GM23338 (cell line): ENCODE measurements around the gene ZBED3. TPM values are rescaled to one million over a fixed set of nuclear protein-coding genes. Genes with fewer than 3 reads are reported as not detected.

Experiments used
- ATAC-seq: fragments of 200-7000 bp; cut with Tn5 transposase; 3 replicates; pipeline ENCODE4 v1.9.1; 2020
- DNase-seq: peaks from one replicate; pipeline ENCODE4 v3.0.0-alpha.2; 2015; ENCODE audit warnings: low spot score
- H2AFZ ChIP-seq: fragments of 200-600 bp; sonication (generic); 2 replicates; pipeline ENCODE4 v1.8.0; 2016; ENCODE audit warnings: antibody characterized with exemption, mild to moderate bottlenecking, moderate library complexity
- H3F3A ChIP-seq: fragments of 200-600 bp; sonication (generic); replicated peaks from 2 replicates; pipeline ENCODE4 v1.8.0; 2017; ENCODE audit warnings: antibody characterized with exemption, mixed run types, low read depth
- H3K27ac ChIP-seq: fragments of 200-600 bp; sonication (generic); 2 replicates; pipeline ENCODE4 v1.6.1; 2016; ENCODE audit warnings: low read depth
- H3K27me3 ChIP-seq: fragments of 200-600 bp; sonication (generic); 2 replicates; pipeline ENCODE4 v1.8.0; 2016; ENCODE audit warnings: mild to moderate bottlenecking, mixed run types, moderate library complexity; ENCODE audit not compliant: insufficient read depth
- H3K36me3 ChIP-seq: fragments of 200-600 bp; sonication (generic); 2 replicates; pipeline ENCODE4 v1.8.0; 2016; ENCODE audit warnings: mild to moderate bottlenecking; ENCODE audit not compliant: insufficient read depth
- H3K4me1 ChIP-seq: fragments of 200-600 bp; sonication (generic); 2 replicates; pipeline ENCODE4 v1.8.0; 2016; ENCODE audit warnings: mild to moderate bottlenecking, moderate library complexity; ENCODE audit not compliant: insufficient read depth
- H3K4me2 ChIP-seq: fragments of 200-600 bp; sonication (generic); 2 replicates; pipeline ENCODE4 v1.7.1; 2017; ENCODE audit warnings: mixed run types
- H3K4me3 ChIP-seq: fragments of 200-600 bp; sonication (generic); 2 replicates; pipeline ENCODE4 v1.6.1; 2016; ENCODE audit warnings: mixed run types
- H3K79me2 ChIP-seq: fragments of 200-600 bp; sonication (generic); replicated peaks from 2 replicates; pipeline ENCODE4 v1.8.0; 2017; ENCODE audit warnings: mild to moderate bottlenecking; ENCODE audit not compliant: insufficient read depth
- H3K9me2 ChIP-seq: fragments of 200-600 bp; sonication (generic); 2 replicates; pipeline ENCODE4 v1.8.0; 2017; ENCODE audit not compliant: insufficient read depth
- H4K20me1 ChIP-seq: fragments of 200-600 bp; sonication (generic); replicated peaks from 2 replicates; pipeline ENCODE4 v1.8.0; 2017; ENCODE audit warnings: mild to moderate bottlenecking; ENCODE audit not compliant: insufficient read depth
- H3K27ac Mint-ChIP-seq: 2 replicates; pipeline ENCODE4 v1.8.0; 2020; ENCODE audit warnings: inconsistent platforms, mild to moderate bottlenecking, moderate library complexity, mixed read lengths
- H3K27me3 Mint-ChIP-seq: 3 replicates; pipeline ENCODE4 v1.8.0; 2022; ENCODE audit warnings: low read depth, mild to moderate bottlenecking, moderate library complexity, mixed read lengths, inconsistent platforms; ENCODE audit not compliant: insufficient read depth, poor library complexity
- H3K36me3 Mint-ChIP-seq: 3 replicates; pipeline ENCODE4 v1.8.0; 2021; ENCODE audit warnings: low read depth, mild to moderate bottlenecking, inconsistent platforms, moderate library complexity, mixed read lengths
- H3K4me1 Mint-ChIP-seq: 3 replicates; pipeline ENCODE4 v1.8.0; 2020; ENCODE audit warnings: mild to moderate bottlenecking, inconsistent platforms, mixed read lengths
- H3K4me3 Mint-ChIP-seq: 3 replicates; pipeline ENCODE4 v1.8.0; 2021; ENCODE audit warnings: moderate library complexity, mild to moderate bottlenecking, inconsistent platforms, mixed read lengths
- H3K9me3 Mint-ChIP-seq: 3 replicates; pipeline ENCODE4 v1.8.0; 2020; ENCODE audit warnings: moderate library complexity, mild to moderate bottlenecking, inconsistent platforms, mixed read lengths
- CREB1 ChIP-seq: fragments of 250-450 bp; sonication (Bioruptor Pico); IDR thresholded peaks from 2 replicates; pipeline ENCODE4 v1.5.0; 2020; ENCODE audit warnings: low read depth, mild to moderate bottlenecking, moderate library complexity
- CTCF ChIP-seq, 2 experiments: fragments of 200-600 bp in 1 of 2; sonication (generic) in 1 of 2; conservative IDR thresholded peaks; 2 replicates each; pipeline versions ENCODE4 v1.5.1 to v1.6.1; 2016 to 2017; ENCODE audit warnings: antibody characterized with exemption in 2 of 2, low read depth in 2 of 2, mild to moderate bottlenecking in 2 of 2, moderate library complexity in 1 of 2
- EZH2 ChIP-seq: fragments of 200-600 bp; sonication (generic); IDR thresholded peaks from one replicate; pipeline ENCODE4 v1.8.0; 2017; ENCODE audit warnings: antibody characterized with exemption, mild to moderate bottlenecking, low read depth; ENCODE audit not compliant: unreplicated experiment
- EZH2phosphoT487 ChIP-seq: fragments of 200-600 bp; sonication (generic); IDR thresholded peaks from one replicate; pipeline ENCODE4 v1.8.1; 2018; ENCODE audit warnings: antibody characterized with exemption; ENCODE audit not compliant: unreplicated experiment
- JUNB ChIP-seq: IDR thresholded peaks from one replicate; pipeline ENCODE4 v1.6.1; 2016; ENCODE audit warnings: antibody characterized with exemption; ENCODE audit not compliant: unreplicated experiment
- NANOG ChIP-seq: IDR thresholded peaks from 2 replicates; pipeline ENCODE4 v1.6.1; 2016; ENCODE audit warnings: antibody characterized with exemption, borderline replicate concordance
- POLR2AphosphoS5 ChIP-seq: IDR thresholded peaks from 2 replicates; pipeline ENCODE4 v1.6.1; 2016; ENCODE audit warnings: antibody characterized with exemption, low read depth
- REST ChIP-seq: IDR thresholded peaks from one replicate; pipeline ENCODE4 v1.6.1; 2018; ENCODE audit warnings: antibody characterized with exemption; ENCODE audit not compliant: unreplicated experiment
- STAT1 ChIP-seq: IDR thresholded peaks from one replicate; pipeline ENCODE4 v1.6.1; 2016; ENCODE audit warnings: antibody characterized with exemption; ENCODE audit not compliant: unreplicated experiment
- ZNF114 ChIP-seq: fragments of 250-450 bp; sonication (Bioruptor Pico); IDR thresholded peaks from 2 replicates; pipeline ENCODE4 v1.5.0; 2020; ENCODE audit warnings: mild to moderate bottlenecking, moderate library complexity
- ZNF331 ChIP-seq: fragments of 250-450 bp; sonication (Bioruptor Pico); IDR thresholded peaks from 2 replicates; pipeline ENCODE4 v1.5.0; 2020; ENCODE audit warnings: low read depth, mild to moderate bottlenecking, moderate library complexity
- polyA plus RNA-seq: library from polyadenylated mRNA; unstranded; fragments of >200 nt; fragmentation: Nextera tagmentation; extraction: Ambion mirVana; gene quantifications from 2 replicates; pipeline ENCODE4 v1.2.1, GENCODE V29; 2016
- total RNA-seq: library from RNA; depleted of rRNA; stranded (reverse); fragments of >200 nt; shearing (Covaris generic); gene quantifications from 2 replicates; pipeline ENCODE4 v1.2.3, GENCODE V29; 2014
- TF ChIP-seq, protein P1 (sequence below): fragments of 250-450 bp; sonication (Bioruptor Pico); IDR thresholded peaks from 2 replicates; pipeline ENCODE4 v1.5.0; 2020; ENCODE audit warnings: mild to moderate bottlenecking, moderate library complexity
- TF ChIP-seq, protein P2 (sequence below): IDR thresholded peaks from 2 replicates; pipeline ENCODE4 v1.6.1; 2016; ENCODE audit warnings: antibody characterized with exemption

ZBED3 gene
- total and polyA plus RNA-seq, 2 experiments from 2014 or later, result 4.2 to 9.3 TPM

- no peak for TF ChIP-seq EZH2
- TF ChIP-seq POLR2AphosphoS5, result no peak
- TF ChIP-seq REST, result no peak
- TF ChIP-seq ZNF114, result no peak
- no peak for TF ChIP-seq CREB1
Measured at GRCh38 chr5:77082280-77082679, 4.8 kb downstream of the ZBED3 start (continued).

- H3K27me3 Mint-ChIP-seq, result peaks cover 8% of the 10 kb centered on the region
- Histone ChIP-seq H4K20me1 (no peaks in the 10 kb centered on the region; the same call in 1 of the 2 replicates), H3K4me2 (no peak overlapping the region), H3K79me2 (peaks cover 15% of the 10 kb centered on the region; the same call in 1 of the 2 replicates), H3K27me3 (0 out of 2 replicates have a peak, but pooled peaks cover 8% of the 10 kb centered on the region), H3F3A (no peaks in the 10 kb centered on the region), H3K9me2 (no peaks in the 10 kb centered on the region), H3K4me1 (peaks cover 9% of the 10 kb centered on the region), H3K27ac (no peak overlapping the region), H3K4me3 (no peak overlapping the region), H3K36me3 (no peaks in the 10 kb centered on the region), H2AFZ (no peak overlapping the region)
- ATAC-seq, result no peak
- H3K4me3 Mint-ChIP-seq, result no peak overlapping the region
- no peaks in the 10 kb centered on the region for H3K9me3 Mint-ChIP-seq
- H3K4me1 Mint-ChIP-seq, result peaks cover 18% of the 10 kb centered on the region
- H3K27ac Mint-ChIP-seq, result no peak overlapping the region
- peaks cover 33% of the 10 kb centered on the region for H3K36me3 Mint-ChIP-seq
- DNase-seq, result no peak
- TF ChIP-seq, protein P1, sequence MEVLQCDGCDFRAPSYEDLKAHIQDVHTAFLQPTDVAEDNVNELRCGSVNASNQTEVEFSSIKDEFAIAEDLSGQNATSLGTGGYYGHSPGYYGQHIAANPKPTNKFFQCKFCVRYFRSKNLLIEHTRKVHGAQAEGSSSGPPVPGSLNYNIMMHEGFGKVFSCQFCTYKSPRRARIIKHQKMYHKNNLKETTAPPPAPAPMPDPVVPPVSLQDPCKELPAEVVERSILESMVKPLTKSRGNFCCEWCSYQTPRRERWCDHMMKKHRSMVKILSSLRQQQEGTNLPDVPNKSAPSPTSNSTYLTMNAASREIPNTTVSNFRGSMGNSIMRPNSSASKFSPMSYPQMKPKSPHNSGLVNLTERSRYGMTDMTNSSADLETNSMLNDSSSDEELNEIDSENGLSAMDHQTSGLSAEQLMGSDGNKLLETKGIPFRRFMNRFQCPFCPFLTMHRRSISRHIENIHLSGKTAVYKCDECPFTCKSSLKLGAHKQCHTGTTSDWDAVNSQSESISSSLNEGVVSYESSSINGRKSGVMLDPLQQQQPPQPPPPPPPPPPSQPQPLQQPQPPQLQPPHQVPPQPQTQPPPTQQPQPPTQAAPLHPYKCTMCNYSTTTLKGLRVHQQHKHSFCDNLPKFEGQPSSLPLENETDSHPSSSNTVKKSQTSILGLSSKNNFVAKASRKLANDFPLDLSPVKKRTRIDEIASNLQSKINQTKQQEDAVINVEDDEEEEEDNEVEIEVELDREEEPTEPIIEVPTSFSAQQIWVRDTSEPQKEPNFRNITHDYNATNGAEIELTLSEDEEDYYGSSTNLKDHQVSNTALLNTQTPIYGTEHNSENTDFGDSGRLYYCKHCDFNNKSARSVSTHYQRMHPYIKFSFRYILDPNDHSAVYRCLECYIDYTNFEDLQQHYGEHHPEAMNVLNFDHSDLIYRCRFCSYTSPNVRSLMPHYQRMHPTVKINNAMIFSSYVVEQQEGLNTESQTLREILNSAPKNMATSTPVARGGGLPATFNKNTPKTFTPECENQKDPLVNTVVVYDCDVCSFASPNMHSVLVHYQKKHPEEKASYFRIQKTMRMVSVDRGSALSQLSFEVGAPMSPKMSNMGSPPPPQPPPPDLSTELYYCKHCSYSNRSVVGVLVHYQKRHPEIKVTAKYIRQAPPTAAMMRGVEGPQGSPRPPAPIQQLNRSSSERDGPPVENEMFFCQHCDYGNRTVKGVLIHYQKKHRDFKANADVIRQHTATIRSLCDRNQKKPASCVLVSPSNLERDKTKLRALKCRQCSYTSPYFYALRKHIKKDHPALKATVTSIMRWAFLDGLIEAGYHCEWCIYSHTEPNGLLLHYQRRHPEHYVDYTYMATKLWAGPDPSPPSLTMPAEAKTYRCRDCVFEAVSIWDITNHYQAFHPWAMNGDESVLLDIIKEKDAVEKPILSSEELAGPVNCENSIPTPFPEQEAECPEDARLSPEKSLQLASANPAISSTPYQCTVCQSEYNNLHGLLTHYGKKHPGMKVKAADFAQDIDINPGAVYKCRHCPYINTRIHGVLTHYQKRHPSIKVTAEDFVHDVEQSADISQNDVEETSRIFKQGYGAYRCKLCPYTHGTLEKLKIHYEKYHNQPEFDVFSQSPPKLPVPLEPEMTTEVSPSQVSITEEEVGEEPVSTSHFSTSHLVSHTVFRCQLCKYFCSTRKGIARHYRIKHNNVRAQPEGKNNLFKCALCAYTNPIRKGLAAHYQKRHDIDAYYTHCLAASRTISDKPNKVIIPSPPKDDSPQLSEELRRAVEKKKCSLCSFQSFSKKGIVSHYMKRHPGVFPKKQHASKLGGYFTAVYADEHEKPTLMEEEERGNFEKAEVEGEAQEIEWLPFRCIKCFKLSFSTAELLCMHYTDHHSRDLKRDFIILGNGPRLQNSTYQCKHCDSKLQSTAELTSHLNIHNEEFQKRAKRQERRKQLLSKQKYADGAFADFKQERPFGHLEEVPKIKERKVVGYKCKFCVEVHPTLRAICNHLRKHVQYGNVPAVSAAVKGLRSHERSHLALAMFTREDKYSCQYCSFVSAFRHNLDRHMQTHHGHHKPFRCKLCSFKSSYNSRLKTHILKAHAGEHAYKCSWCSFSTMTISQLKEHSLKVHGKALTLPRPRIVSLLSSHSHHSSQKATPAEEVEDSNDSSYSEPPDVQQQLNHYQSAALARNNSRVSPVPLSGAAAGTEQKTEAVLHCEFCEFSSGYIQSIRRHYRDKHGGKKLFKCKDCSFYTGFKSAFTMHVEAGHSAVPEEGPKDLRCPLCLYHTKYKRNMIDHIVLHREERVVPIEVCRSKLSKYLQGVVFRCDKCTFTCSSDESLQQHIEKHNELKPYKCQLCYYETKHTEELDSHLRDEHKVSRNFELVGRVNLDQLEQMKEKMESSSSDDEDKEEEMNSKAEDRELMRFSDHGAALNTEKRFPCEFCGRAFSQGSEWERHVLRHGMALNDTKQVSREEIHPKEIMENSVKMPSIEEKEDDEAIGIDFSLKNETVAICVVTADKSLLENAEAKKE (CRISPR knock-in tag), result no peak
- TF ChIP-seq EZH2, result no peak
- no peak for TF ChIP-seq CREB1
- no peak for TF ChIP-seq ZNF331 (CRISPR knock-in tag)
- TF ChIP-seq JUNB, result no peak
- TF ChIP-seq, protein P2, sequence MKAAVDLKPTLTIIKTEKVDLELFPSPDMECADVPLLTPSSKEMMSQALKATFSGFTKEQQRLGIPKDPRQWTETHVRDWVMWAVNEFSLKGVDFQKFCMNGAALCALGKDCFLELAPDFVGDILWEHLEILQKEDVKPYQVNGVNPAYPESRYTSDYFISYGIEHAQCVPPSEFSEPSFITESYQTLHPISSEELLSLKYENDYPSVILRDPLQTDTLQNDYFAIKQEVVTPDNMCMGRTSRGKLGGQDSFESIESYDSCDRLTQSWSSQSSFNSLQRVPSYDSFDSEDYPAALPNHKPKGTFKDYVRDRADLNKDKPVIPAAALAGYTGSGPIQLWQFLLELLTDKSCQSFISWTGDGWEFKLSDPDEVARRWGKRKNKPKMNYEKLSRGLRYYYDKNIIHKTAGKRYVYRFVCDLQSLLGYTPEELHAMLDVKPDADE, result no peak
- no peak for TF ChIP-seq EZH2phosphoT487
- TF ChIP-seq NANOG, result no peak
- no peak for TF ChIP-seq CTCF (conservative IDR thresholded peaks at IDR 0.05; ENCODE audit: low read depth in 2 of 2)
- TF ChIP-seq STAT1, result no peak
Measured at GRCh38 chr5:77080905-77081304, 6.2 kb downstream of the ZBED3 start.
